ENCODE results near the gene PBX3. TPM values are rescaled to one million over a fixed set of nuclear protein-coding genes. Genes with fewer than 3 reads are reported as not detected.

The PBX3 gene
- total RNA-seq, 2 donors from 2014 or later: 15.1 to 21.1 TPM

- no peak overlapping the region for H3K27ac ChIP-seq
These were observed 83.9 kb downstream of the PBX3 start for GRCh38 chr9:125831054-125831453.

GRCh38 chr9:125831616-125832015 is 84.4 kb downstream of the PBX3 start:
- H3K9me3 ChIP-seq: no peaks in the 10 kb centered on the region
- no peak overlapping the region for H3K9ac ChIP-seq (ENCODE audit: low read depth in 2 of 2, low read length in 2 of 2)
- no peaks in the 10 kb centered on the region for H3K4me1 ChIP-seq
- H3K27me3 ChIP-seq: no peaks in the 10 kb centered on the region
- intact Hi-C loops (cut with DNase I): no loop called here
- H3K27ac ChIP-seq: no peak overlapping the region
- H3K4me3 ChIP-seq: no peak overlapping the region
- TF ChIP-seq CTCF (IDR thresholded peaks at IDR 0.05): no peak
- no peak for DNase-seq
- H3K36me3 ChIP-seq: no peaks in the 10 kb centered on the region

More at GRCh38 chr9:125831054-125831453, 83.9 kb downstream of the PBX3 start:
- TF ChIP-seq CTCF (IDR thresholded peaks at IDR 0.05): no peak
- intact Hi-C loops (cut with DNase I): no loop called here
- Histone ChIP-seq H3K4me3 (no peak overlapping the region), H3K27me3 (no peaks in the 10 kb centered on the region), H3K9ac (ENCODE audit: low read depth in 2 of 2, low read length in 2 of 2) (no peak overlapping the region), H3K4me1 (no peaks in the 10 kb centered on the region), H3K36me3 (no peaks in the 10 kb centered on the region), H3K9me3 (no peaks in the 10 kb centered on the region)
- no peak for DNase-seq

- DNase-seq: no peak
- Histone ChIP-seq H3K9me3 (no peaks in the 10 kb centered on the region), H3K27me3 (no peaks in the 10 kb centered on the region), H3K36me3 (no peaks in the 10 kb centered on the region), H3K4me1 (no peaks in the 10 kb centered on the region), H3K9ac (ENCODE audit: low read depth in 2 of 2, low read length in 2 of 2) (no peak overlapping the region), H3K27ac (no peak overlapping the region), H3K4me3 (no peak overlapping the region)
- TF ChIP-seq CTCF (IDR thresholded peaks at IDR 0.05): no peak
- intact Hi-C loops (cut with DNase I): no loop called here
These were observed 88.5 kb downstream of the PBX3 start for GRCh38 chr9:125835655-125836054.

- DNase-seq: no peak
- Histone ChIP-seq H3K27me3 (no peaks in the 10 kb centered on the region), H3K9ac (ENCODE audit: low read depth in 2 of 2, low read length in 2 of 2) (no peak overlapping the region), H3K4me1 (no peaks in the 10 kb centered on the region), H3K4me3 (no peak overlapping the region), H3K36me3 (no peaks in the 10 kb centered on the region), H3K9me3 (no peaks in the 10 kb centered on the region), H3K27ac (no peak overlapping the region)
- no peak for TF ChIP-seq CTCF (IDR thresholded peaks at IDR 0.05)
- intact Hi-C loops (cut with DNase I): no loop called here
These were observed 92.1 kb downstream of the PBX3 start for GRCh38 chr9:125839317-125839716.

- Histone ChIP-seq H3K27ac (no peak overlapping the region), H3K36me3 (no peaks in the 10 kb centered on the region), H3K4me1 (no peaks in the 10 kb centered on the region), H3K4me3 (no peak overlapping the region), H3K9ac (ENCODE audit: low read depth in 2 of 2, low read length in 2 of 2) (no peak overlapping the region), H3K9me3 (no peaks in the 10 kb centered on the region), H3K27me3 (no peaks in the 10 kb centered on the region)
- no peak for DNase-seq
- intact Hi-C loops (cut with DNase I): no loop called here
- TF ChIP-seq CTCF (IDR thresholded peaks at IDR 0.05): no peak
These were observed 94.3 kb downstream of the PBX3 start for GRCh38 chr9:125841444-125841843.

- H3K9ac ChIP-seq (ENCODE audit: low read depth in 2 of 2, low read length in 2 of 2): no peak overlapping the region
- no peaks in the 10 kb centered on the region for H3K36me3 ChIP-seq
- no peak overlapping the region for H3K4me3 ChIP-seq
- no peak for DNase-seq
- no peak for TF ChIP-seq CTCF (IDR thresholded peaks at IDR 0.05)
- H3K27me3 ChIP-seq: no peaks in the 10 kb centered on the region
- intact Hi-C loops (cut with DNase I): no loop called here
- H3K9me3 ChIP-seq: no peaks in the 10 kb centered on the region
- H3K27ac ChIP-seq: no peak overlapping the region
- H3K4me1 ChIP-seq: no peaks in the 10 kb centered on the region
These were observed 95.1 kb downstream of the PBX3 start for GRCh38 chr9:125842242-125842641.
